ENCODE data around the gene CES1.

DNA sequence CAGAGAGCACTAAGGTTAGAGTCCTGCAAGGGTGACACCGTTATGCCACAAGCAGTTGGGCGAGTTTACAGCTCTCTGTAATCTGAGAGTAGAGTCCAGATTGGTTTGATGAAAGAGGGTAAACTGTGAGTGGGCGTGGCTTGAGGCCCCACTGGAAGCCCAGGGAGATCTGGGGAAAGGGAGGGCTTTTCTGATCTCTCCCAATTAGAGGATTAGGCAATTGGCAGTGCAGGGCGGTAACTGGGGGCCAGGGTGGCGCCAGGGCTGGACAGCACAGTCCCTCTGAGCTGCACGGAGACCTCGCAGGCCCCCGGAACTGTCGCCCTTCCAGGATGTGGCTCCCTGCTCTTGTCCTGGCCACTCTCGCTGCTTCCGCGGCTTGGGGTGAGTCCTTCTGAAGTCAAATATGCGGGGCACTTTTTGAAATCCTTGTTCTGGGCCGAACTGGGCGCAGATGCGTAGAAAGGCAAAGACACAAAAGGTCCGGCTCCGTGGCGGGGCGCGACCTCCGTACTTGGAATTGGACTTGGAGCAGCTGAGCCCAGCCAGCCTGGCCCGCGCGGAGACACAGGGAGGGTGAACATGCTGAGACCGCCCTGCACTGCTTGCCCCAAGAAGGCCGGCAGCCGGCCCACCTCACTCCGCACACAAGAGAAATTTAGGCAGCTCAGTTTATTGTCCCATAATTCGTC is 72.4 kb downstream of the CES1 start:
- no peak for TF ChIP-seq SP1 (IDR thresholded peaks at IDR 0.05; ENCODE audit: low read depth, low read length)
- TF ChIP-seq, protein P1, sequence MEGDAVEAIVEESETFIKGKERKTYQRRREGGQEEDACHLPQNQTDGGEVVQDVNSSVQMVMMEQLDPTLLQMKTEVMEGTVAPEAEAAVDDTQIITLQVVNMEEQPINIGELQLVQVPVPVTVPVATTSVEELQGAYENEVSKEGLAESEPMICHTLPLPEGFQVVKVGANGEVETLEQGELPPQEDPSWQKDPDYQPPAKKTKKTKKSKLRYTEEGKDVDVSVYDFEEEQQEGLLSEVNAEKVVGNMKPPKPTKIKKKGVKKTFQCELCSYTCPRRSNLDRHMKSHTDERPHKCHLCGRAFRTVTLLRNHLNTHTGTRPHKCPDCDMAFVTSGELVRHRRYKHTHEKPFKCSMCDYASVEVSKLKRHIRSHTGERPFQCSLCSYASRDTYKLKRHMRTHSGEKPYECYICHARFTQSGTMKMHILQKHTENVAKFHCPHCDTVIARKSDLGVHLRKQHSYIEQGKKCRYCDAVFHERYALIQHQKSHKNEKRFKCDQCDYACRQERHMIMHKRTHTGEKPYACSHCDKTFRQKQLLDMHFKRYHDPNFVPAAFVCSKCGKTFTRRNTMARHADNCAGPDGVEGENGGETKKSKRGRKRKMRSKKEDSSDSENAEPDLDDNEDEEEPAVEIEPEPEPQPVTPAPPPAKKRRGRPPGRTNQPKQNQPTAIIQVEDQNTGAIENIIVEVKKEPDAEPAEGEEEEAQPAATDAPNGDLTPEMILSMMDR (IDR thresholded peaks at IDR 0.05; ENCODE audit: control extremely low read depth in 1 of 3, insufficient read depth in 1 of 3, low read depth in 1 of 3, low read length in 3 of 3), result no peak

All from H1 (cell line).